HG03135 (cell line): ENCODE data around the gene CD300LD.
"Not testable (repeated sequence)": the region's sequence is repeated elsewhere in the genome, so short reads cannot be mapped to it uniquely, and the experiment has no call there.

Source experiments
- ATAC-seq: cut with Tn5 transposase; IDR thresholded peaks from one replicate; pipeline ENCODE4 v1.9.1; 2021; ENCODE audit warnings: mild to moderate bottlenecking, moderate library complexity; ENCODE audit not compliant: unreplicated experiment

Gene CD300LD

GRCh38 chr17:74573635-74574034 is 18.4 kb downstream of the CD300LD start:
- not testable (repeated sequence) for ATAC-seq

GRCh38 chr17:74573169-74573568 is 18.9 kb downstream of the CD300LD start:
- ATAC-seq: no peak

GRCh38 chr17:74571621-74572270 is 20.3 kb downstream of the CD300LD start:
- ATAC-seq: no peak

GRCh38 chr17:74569020-74570003 is 22.8 kb downstream of the CD300LD start:
- no peak for ATAC-seq

- no peak for ATAC-seq
These were observed 23.8 kb downstream of the CD300LD start for GRCh38 chr17:74568106-74568873.

- ATAC-seq: no peak
These were observed 24.7 kb downstream of the CD300LD start, which contains the start of gene CD300H for GRCh38 chr17:74567397-74567796. CD300H (minus strand) TSS chr17:74567509.

GRCh38 chr17:74566132-74566753 is 25.8 kb downstream of the CD300LD start:
- ATAC-seq: no peak

- ATAC-seq: no peak
These were observed 27.0 kb downstream of the CD300LD start for GRCh38 chr17:74565126-74565525.

- ATAC-seq: no peak
These were observed 28.7 kb downstream of the CD300LD start for GRCh38 chr17:74563358-74563757.

- no peak for ATAC-seq
These were observed 30.5 kb downstream of the CD300LD start for GRCh38 chr17:74561586-74561985.

GRCh38 chr17:74558882-74559519 is 33.1 kb downstream of the CD300LD start:
- no peak for ATAC-seq

- ATAC-seq: not testable (repeated sequence)
These were observed 33.7 kb downstream of the CD300LD start for GRCh38 chr17:74558402-74558801.

- ATAC-seq: no peak
These were observed 36.6 kb downstream of the CD300LD start for GRCh38 chr17:74555427-74555940.

- no peak for ATAC-seq
These were observed 37.2 kb downstream of the CD300LD start for GRCh38 chr17:74554909-74555308.

- no peak for ATAC-seq
These were observed 40.0 kb downstream of the CD300LD start for GRCh38 chr17:74552037-74552436.

GRCh38 chr17:74550602-74551001 is 41.5 kb downstream of the CD300LD start:
- no peak for ATAC-seq

- ATAC-seq: no peak
These were observed 42.7 kb downstream of the CD300LD start for GRCh38 chr17:74549343-74549742.

GRCh38 chr17:74547736-74548135 is 44.3 kb downstream of the CD300LD start:
- no peak for ATAC-seq

GRCh38 chr17:74547264-74547663 is 44.8 kb downstream of the CD300LD start:
- no peak for ATAC-seq

GRCh38 chr17:74546586-74546985 is 45.5 kb downstream of the CD300LD start:
- no peak for ATAC-seq
